HCT116 (cell line): ENCODE results near the gene GLRA3.

Experiments used
- ATF3 ChIP-seq: IDR thresholded peaks from 2 replicates; pipeline ENCODE4 v1.6.1; 2012
- CEBPB ChIP-seq: IDR thresholded peaks from 2 replicates; pipeline ENCODE4 v1.6.1; 2012; ENCODE audit warnings: low read depth
- CTCF ChIP-seq, 3 experiments: fragments of 200-600 bp in 1 of 3; sonication (generic) in 1 of 3; IDR thresholded peaks in 2 of 3; conservative IDR thresholded peaks in 1 of 3; 2 replicates each; pipeline ENCODE4 v1.5.1; 2012 to 2017; ENCODE audit warnings: low read depth in 2 of 3, low read length in 2 of 3, antibody characterized with exemption in 1 of 3, borderline replicate concordance in 1 of 3, control low read depth in 1 of 3, mild to moderate bottlenecking in 1 of 3, mixed read lengths in 1 of 3, mixed run types in 1 of 3, moderate library complexity in 1 of 3; ENCODE audit not compliant: insufficient read depth in 1 of 3
- JUND ChIP-seq: IDR thresholded peaks from 2 replicates; pipeline ENCODE4 v1.6.1; 2012
- POLR2A ChIP-seq: IDR thresholded peaks from 2 replicates; pipeline ENCODE4 v1.7.0; 2011; ENCODE audit warnings: borderline replicate concordance; ENCODE audit not compliant: insufficient read depth, insufficient read length; ENCODE audit errors: extremely low read depth
- SRF ChIP-seq: IDR thresholded peaks from 2 replicates; pipeline ENCODE4 v1.6.1; 2012; ENCODE audit warnings: low read depth
- TCF7L2 ChIP-seq: IDR thresholded peaks from 2 replicates; pipeline ENCODE4 v1.7.0; 2011; ENCODE audit warnings: borderline replicate concordance, inconsistent platforms; ENCODE audit not compliant: insufficient read depth, insufficient read length; ENCODE audit errors: extremely low read depth
- ZNF274 ChIP-seq: fragments of 200-500 bp; sonication (Bioruptor generic); IDR thresholded peaks from 2 replicates; pipeline ENCODE4 v1.6.1; 2014; ENCODE audit warnings: mild to moderate bottlenecking, low read depth, low read length, inconsistent platforms

- TF ChIP-seq ATF3 = no peak
- no peak for TF ChIP-seq TCF7L2
- no peak for TF ChIP-seq SRF
- TF ChIP-seq JUND = no peak
- no peak for TF ChIP-seq CTCF (IDR thresholded peaks at IDR 0.05 in 2 of 3, conservative IDR thresholded peaks at IDR 0.05 in 1 of 3; ENCODE audit: borderline replicate concordance in 1 of 3, insufficient read depth in 1 of 3, low read depth in 2 of 3, low read length in 2 of 3)
- no peak for TF ChIP-seq POLR2A
- no peak for TF ChIP-seq CEBPB
- TF ChIP-seq ZNF274 = no peak
These were observed 120.7 kb downstream of the GLRA3 start for GRCh38 chr4:174708381-174708780.
